Muscle of arm (tissue), 12 donors: Measurements from ENCODE around the gene MANSC1. TPM values are rescaled to one million over a fixed set of nuclear protein-coding genes. Genes with fewer than 3 reads are reported as not detected.

ENCODE experiments used
- polyA plus RNA-seq, 12 donors: library from polyadenylated mRNA; unstranded; fragments of 120-200 nt; gene quantifications; one replicate each; pipeline ENCODE4 v1.2.1, GENCODE V29; 2013; ENCODE audit not compliant: insufficient read length in 12 of 12

Gene MANSC1
- polyA plus RNA-seq, 12 donors: 10.3 to 20.3 (median 12.4) TPM; not detected in 1

Other genes with a start within 250 kb of the MANSC1 start
- 10 to 100 TPM in 11 of 12 donors, not detected in 1; 31.1 to 83.3 (median 35.8) TPM for gene LRP6, start 83.2 kb downstream of the MANSC1 start, polyA plus RNA-seq
- 1 to 10 TPM in 11 of 12 donors, not detected in 1; 5.8 to 9.6 (median 7.4) TPM for gene BORCS5, start 6.8 kb upstream of the MANSC1 start, polyA plus RNA-seq
- gene DUSP16, start 212.6 kb upstream of the MANSC1 start, polyA plus RNA-seq: 10 to 100 TPM in 11 of 12 donors, not detected in 1; 29.0 to 45.6 (median 34.4) TPM